HS-27A (cell line): ENCODE data around the gene PSG2.
"Not testable (repeated sequence)": the region's sequence is repeated elsewhere in the genome, so short reads cannot be mapped to it uniquely, and the experiment has no call there.

ENCODE experiments used
- DNase-seq: peaks from one replicate; pipeline ENCODE4 v3.0.0-alpha.2; 2012; ENCODE audit warnings: low read depth, missing footprints

The PSG2 gene

GRCh38 chr19:43077881-43078280 lies 4.6 kb downstream of the PSG2 start:
- DNase-seq: peak; percentile 96

- not testable (repeated sequence) for DNase-seq
Measured at GRCh38 chr19:43062418-43062817, 20.1 kb downstream of the PSG2 start.

- not testable (repeated sequence) for DNase-seq
Measured at GRCh38 chr19:43061326-43061725, 21.2 kb downstream of the PSG2 start.

- not testable (repeated sequence) for DNase-seq
Measured at GRCh38 chr19:43060254-43060653, 22.2 kb downstream of the PSG2 start.

- not testable (repeated sequence) for DNase-seq
Measured at GRCh38 chr19:43059482-43059881, 23.0 kb downstream of the PSG2 start.

- not testable (repeated sequence) for DNase-seq
Measured at GRCh38 chr19:43058440-43058839, 24.1 kb downstream of the PSG2 start.

- not testable (repeated sequence) for DNase-seq
Measured at GRCh38 chr19:43047966-43048365, 34.5 kb downstream of the PSG2 start.

GRCh38 chr19:43046578-43046977 lies 35.9 kb downstream of the PSG2 start:
- not testable (repeated sequence) for DNase-seq

GRCh38 chr19:43043492-43044180 lies 38.9 kb downstream of the PSG2 start:
- not testable (repeated sequence) for DNase-seq

GRCh38 chr19:43031645-43032044 lies 50.9 kb downstream of the PSG2 start:
- peak; percentile 72 for DNase-seq

GRCh38 chr19:43028866-43029265 lies 53.6 kb downstream of the PSG2 start:
- no peak for DNase-seq

- not testable (repeated sequence) for DNase-seq
Measured at GRCh38 chr19:43027985-43028384, 54.5 kb downstream of the PSG2 start.

GRCh38 chr19:43027061-43027460 lies 55.4 kb downstream of the PSG2 start:
- DNase-seq: not testable (repeated sequence)

- not testable (repeated sequence) for DNase-seq
Measured at GRCh38 chr19:43026369-43026768, 56.1 kb downstream of the PSG2 start, which contains the start of gene PSG11. Gene PSG11, minus strand, starts transcription at chr19:43026469. Its CDS starts 97 bp downstream, at chr19:43026372.

- peak; percentile 86 for DNase-seq
Measured at GRCh38 chr19:43022098-43022497, 60.4 kb downstream of the PSG2 start.

GRCh38 chr19:43021629-43022028 lies 60.9 kb downstream of the PSG2 start:
- peak; percentile 92 for DNase-seq

- not testable (repeated sequence) for DNase-seq
Measured at GRCh38 chr19:43019588-43019987, 62.9 kb downstream of the PSG2 start.
